ENCODE data around the gene GPSM1. TPM values are rescaled to one million over a fixed set of nuclear protein-coding genes. Genes with fewer than 3 reads are reported as not detected.

Gene GPSM1
- total and polyA plus RNA-seq, 11 donors = 24.1 to 80.2 (median 31.7) TPM

DNA sequence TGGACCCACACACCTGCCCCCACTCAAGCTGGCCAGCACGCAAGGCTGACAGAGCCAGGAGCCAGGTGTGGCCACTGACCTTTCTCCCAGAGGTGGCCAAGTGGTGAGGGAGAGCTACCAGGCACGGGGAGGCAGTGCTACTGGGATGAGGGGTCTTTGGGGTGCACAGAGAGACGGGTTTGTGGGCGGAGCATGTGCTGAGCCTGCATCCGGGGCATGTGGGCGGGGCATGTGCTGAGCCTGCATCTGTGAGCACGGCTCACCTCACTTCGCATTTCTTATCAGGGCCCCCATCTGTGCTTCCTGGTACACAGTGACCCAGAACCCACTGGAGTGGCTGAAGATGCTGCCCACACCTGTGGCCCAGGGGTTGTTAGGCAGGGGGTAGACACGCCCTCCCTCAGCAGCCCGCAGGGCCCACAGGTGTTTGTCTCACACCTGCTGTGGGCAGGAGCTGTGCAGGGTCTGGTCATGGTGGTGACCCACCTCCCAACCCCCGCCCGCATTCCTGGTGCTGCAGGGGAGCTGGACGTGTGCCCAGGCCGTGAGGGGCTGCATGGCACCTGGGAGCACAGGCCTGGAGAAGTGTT lies 45.0 kb upstream of the GPSM1 start:
- H3K27ac ChIP-seq = no peak overlapping the region
- WGBS, 4 donors = 63 to 72% (median 67%) methylated on average over 8 to 14 of the region's 14 CpGs
- no peak for ATAC-seq
- intact Hi-C loops (cut with DNase I) = loop anchor here in 9 of 10 donors (2.0 to 10.0 kb wide), 8 partner anchors 110 to 680 kb away; partner anchors contain the start of gene UBAC1 (in 1 of the 9)
- no peak for DNase-seq
- H3K27me3 ChIP-seq = peaks cover 0 to 25% (median 9%) of the 10 kb centered on the region in 9 donors
- H3K4me3 ChIP-seq = no peak overlapping the region
- TF ChIP-seq CTCF (IDR thresholded peaks at IDR 0.05) (no peak), POLR2A (IDR thresholded peaks at IDR 0.05) (no peak)
- peaks cover 0 to 10% (median 5%) of the 10 kb centered on the region in 12 donors for H3K4me1 ChIP-seq
- H3K9me3 ChIP-seq = peaks cover 0 to 7% (median 0%) of the 10 kb centered on the region in 12 donors
- H3K36me3 ChIP-seq = no peaks in the 10 kb centered on the region

DNA sequence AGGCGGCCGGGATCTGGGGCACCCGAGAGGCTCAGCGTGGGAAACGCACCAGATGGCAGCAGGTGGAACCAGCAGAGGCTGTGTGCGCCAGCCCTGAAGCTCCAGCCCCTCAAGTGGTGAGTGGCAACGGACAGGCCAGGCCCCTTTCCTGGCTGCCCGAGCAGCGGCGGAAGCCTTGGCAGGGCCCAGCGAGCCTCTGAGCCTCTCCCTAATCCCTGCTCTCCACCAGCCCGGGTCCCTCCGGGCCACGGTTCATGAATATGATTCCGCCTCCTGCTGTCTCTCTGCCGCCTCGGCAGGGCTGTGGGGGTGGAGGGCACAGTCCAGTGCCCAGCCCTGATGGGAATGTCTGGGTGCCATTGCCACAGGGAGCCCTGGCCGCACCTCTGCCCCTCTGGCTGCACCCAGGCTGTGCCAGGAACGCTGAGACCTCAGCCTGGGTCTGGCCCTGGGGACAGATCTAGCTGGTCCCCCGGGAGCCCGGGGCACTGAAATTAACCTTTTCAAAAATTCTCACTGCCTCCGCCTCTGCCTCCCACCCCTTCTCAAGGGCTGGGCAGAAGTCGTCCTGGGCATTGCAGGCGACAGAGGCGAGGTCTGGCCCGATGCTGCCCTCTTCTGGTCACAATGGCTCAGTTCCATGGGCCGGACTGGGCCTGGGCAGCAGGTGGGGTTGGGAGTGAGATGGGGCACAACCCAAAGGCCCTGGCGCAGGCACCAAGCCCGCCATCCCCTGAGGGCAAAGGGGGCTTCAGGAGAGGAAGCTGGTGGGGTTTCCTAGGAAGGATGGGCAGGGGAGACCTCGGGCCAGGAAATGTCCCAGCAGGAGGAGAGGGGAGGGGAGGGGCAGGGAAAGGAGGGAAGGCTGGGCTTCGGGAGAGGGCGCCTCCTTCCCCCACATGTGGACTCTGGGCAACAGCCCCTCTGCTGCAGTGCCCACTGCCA lies 43.8 kb upstream of the GPSM1 start:
- intact Hi-C loops (cut with DNase I) = loop anchor here in 9 of 10 donors (1.0 to 10.0 kb wide), 9 partner anchors 111 to 681 kb away; partner anchors contain the start of gene UBAC1 (in 1 of the 9)
- peaks cover 0 to 30% (median 11%) of the 10 kb centered on the region in 9 donors for H3K27me3 ChIP-seq
- ATAC-seq (peak; percentile 89 to 97 (median 94)), DNase-seq (peak; percentile 75 to 85 (median 80))
- H3K27ac ChIP-seq = peak overlapping the region in 7 of 12 donors; percentile 36 to 62 (median 54)
- no peaks in the 10 kb centered on the region for H3K36me3 ChIP-seq
- peaks cover 0 to 10% (median 5%) of the 10 kb centered on the region in 12 donors for H3K4me1 ChIP-seq
- peak overlapping the region in 10 of 12 donors; percentile 4 to 52 (median 34) for H3K4me3 ChIP-seq
- H3K9me3 ChIP-seq = peaks cover 0 to 7% (median 0%) of the 10 kb centered on the region in 12 donors
- peak; percentile 77 to 90 (median 82) for TF ChIP-seq CTCF (IDR thresholded peaks at IDR 0.05)
- no peak for TF ChIP-seq POLR2A (IDR thresholded peaks at IDR 0.05)
- 16 to 23% (median 19%) methylated on average over 22 to 31 of the region's 32 CpGs for WGBS, 4 donors

- Histone ChIP-seq H3K27ac (no peak overlapping the region), H3K4me1 (peaks cover 0 to 10% (median 5%) of the 10 kb centered on the region in 12 donors), H3K9me3 (peaks cover 0 to 6% (median 0%) of the 10 kb centered on the region in 12 donors), H3K4me3 (no peak overlapping the region), H3K27me3 (peaks cover 0 to 35% (median 14%) of the 10 kb centered on the region in 9 donors), H3K36me3 (no peaks in the 10 kb centered on the region)
- intact Hi-C loops (cut with DNase I) = loop anchor here in 8 of 10 donors (2.0 to 10.0 kb wide), 7 partner anchors 112 to 682 kb away; partner anchors contain the start of gene UBAC1 (in 1 of the 8)
- no peak for ATAC-seq
- DNase-seq = peak in 1 of 5 donors; percentile 19
- TF ChIP-seq POLR2A (IDR thresholded peaks at IDR 0.05) (no peak), CTCF (IDR thresholded peaks at IDR 0.05) (no peak)
- WGBS, 4 donors = 62 to 70% (median 67%) methylated on average over 15 to 22 of the region's 22 CpGs
These were observed 43.0 kb upstream of the GPSM1 start for GRCh38 chr9:136284311-136284710.
